Suprapubic skin (tissue), 4 donors: ENCODE measurements around the gene ARRDC4. TPM values are rescaled to one million over a fixed set of nuclear protein-coding genes. Genes with fewer than 3 reads are reported as not detected.

Experiments
- DNase-seq, 2 donors: peaks; one replicate each; pipeline ENCODE4 v3.0.0-alpha.2; 2019; ENCODE audit warnings: low spot score in 2 of 2
- H3K27ac ChIP-seq: fragments of 200-600 bp; sonication (generic); one replicate; pipeline ENCODE4 v1.5.1; 2019
- H3K27me3 ChIP-seq: fragments of 200-600 bp; sonication (generic); one replicate; pipeline ENCODE4 v1.5.1; 2019
- H3K36me3 ChIP-seq: fragments of 200-600 bp; sonication (generic); one replicate; pipeline ENCODE4 v1.5.1; 2019
- H3K4me1 ChIP-seq: fragments of 200-600 bp; sonication (generic); one replicate; pipeline ENCODE4 v1.5.1; 2019
- H3K4me3 ChIP-seq: fragments of 200-600 bp; sonication (generic); one replicate; pipeline ENCODE4 v1.5.1; 2019; ENCODE audit warnings: mild to moderate bottlenecking
- H3K9me3 ChIP-seq: fragments of 200-600 bp; sonication (generic); one replicate; pipeline ENCODE4 v1.5.1; 2019
- EP300 ChIP-seq: sonication (generic); formaldehyde crosslinking; IDR thresholded peaks from one replicate; pipeline ENCODE4 v1.6.1; 2017; ENCODE audit warnings: antibody characterized with exemption
- POLR2A ChIP-seq, 2 donors: fragments of 450-650 bp; IDR thresholded peaks; one replicate each; pipeline ENCODE4 v1.6.1; 2017; ENCODE audit warnings: antibody characterized with exemption in 2 of 2, mild to moderate bottlenecking in 2 of 2, moderate library complexity in 2 of 2
- POLR2AphosphoS5 ChIP-seq, 3 donors: sonication (generic); formaldehyde crosslinking; IDR thresholded peaks; one replicate each; pipeline ENCODE4 v1.6.1; 2017; ENCODE audit warnings: antibody characterized with exemption in 3 of 3
- WGBS: methylation state at CpG from one replicate; pipeline ENCODE4 v1.1.5; 2018; 5-methylcytosine and 5-hydroxymethylcytosine counted together
- total RNA-seq, 4 donors: library from RNA; depleted of rRNA; stranded (reverse); fragments of >200 nt; gene quantifications; one replicate each; pipeline ENCODE4 v1.1.0, GENCODE V29; 2016
- TF ChIP-seq, protein P1 (sequence below), 2 donors: fragments of 200-600 bp in 1 of 2; fragments of 450-650 bp in 1 of 2; sonication (generic) in 1 of 2; IDR thresholded peaks; one replicate each; pipeline ENCODE4 v1.5.1; 2016 to 2019; ENCODE audit warnings: antibody characterized with exemption in 2 of 2, mild to moderate bottlenecking in 1 of 2, moderate library complexity in 1 of 2

The ARRDC4 gene
- total RNA-seq, 4 donors from 2014 or later = 57.7 to 67.1 (median 66.3) TPM

DNA sequence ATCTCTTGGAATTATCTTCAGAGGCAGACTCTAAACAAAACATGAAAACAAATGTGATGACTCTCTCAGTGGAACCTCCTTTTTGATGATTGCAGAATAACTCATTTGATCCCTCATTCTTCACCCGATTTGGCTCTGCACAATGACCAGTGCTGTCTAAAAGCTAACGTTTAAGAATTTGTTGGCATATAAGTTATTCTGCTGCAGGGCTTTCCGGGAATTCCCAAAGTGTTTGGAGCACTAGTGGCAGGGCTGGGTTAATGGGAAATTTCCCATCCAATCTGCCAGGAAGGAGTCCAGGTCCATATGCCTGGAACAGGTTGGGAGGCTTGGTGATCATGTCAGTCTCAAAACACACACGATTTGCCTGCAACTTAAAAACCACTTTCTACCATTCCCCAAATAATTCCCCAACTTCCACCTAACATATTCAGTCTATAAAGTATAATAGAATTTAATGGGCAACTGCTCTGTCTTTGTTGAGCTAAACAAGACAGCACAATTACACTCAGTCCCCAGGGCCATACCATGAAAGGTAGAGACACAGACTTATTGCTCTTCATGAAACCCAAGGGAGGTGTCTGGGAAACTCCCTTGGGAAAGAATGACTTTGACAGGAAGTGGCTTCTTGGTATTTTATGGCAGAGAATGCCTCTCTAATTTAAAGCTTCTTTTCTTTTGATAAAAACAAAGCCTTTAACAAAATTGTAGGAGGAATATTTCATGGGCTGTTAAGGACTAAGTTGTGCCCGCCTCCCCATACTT lies 38.0 kb downstream of the ARRDC4 start:
- TF ChIP-seq POLR2A (IDR thresholded peaks at IDR 0.05) (no peak), POLR2AphosphoS5 (IDR thresholded peaks at IDR 0.05) (no peak), EP300 (no peak)
- TF ChIP-seq, protein P1, sequence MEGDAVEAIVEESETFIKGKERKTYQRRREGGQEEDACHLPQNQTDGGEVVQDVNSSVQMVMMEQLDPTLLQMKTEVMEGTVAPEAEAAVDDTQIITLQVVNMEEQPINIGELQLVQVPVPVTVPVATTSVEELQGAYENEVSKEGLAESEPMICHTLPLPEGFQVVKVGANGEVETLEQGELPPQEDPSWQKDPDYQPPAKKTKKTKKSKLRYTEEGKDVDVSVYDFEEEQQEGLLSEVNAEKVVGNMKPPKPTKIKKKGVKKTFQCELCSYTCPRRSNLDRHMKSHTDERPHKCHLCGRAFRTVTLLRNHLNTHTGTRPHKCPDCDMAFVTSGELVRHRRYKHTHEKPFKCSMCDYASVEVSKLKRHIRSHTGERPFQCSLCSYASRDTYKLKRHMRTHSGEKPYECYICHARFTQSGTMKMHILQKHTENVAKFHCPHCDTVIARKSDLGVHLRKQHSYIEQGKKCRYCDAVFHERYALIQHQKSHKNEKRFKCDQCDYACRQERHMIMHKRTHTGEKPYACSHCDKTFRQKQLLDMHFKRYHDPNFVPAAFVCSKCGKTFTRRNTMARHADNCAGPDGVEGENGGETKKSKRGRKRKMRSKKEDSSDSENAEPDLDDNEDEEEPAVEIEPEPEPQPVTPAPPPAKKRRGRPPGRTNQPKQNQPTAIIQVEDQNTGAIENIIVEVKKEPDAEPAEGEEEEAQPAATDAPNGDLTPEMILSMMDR (IDR thresholded peaks at IDR 0.05) = no peak
- DNase-seq = no peak
- 58% methylated on average over 5 of the region's 5 CpGs for WGBS

DNA sequence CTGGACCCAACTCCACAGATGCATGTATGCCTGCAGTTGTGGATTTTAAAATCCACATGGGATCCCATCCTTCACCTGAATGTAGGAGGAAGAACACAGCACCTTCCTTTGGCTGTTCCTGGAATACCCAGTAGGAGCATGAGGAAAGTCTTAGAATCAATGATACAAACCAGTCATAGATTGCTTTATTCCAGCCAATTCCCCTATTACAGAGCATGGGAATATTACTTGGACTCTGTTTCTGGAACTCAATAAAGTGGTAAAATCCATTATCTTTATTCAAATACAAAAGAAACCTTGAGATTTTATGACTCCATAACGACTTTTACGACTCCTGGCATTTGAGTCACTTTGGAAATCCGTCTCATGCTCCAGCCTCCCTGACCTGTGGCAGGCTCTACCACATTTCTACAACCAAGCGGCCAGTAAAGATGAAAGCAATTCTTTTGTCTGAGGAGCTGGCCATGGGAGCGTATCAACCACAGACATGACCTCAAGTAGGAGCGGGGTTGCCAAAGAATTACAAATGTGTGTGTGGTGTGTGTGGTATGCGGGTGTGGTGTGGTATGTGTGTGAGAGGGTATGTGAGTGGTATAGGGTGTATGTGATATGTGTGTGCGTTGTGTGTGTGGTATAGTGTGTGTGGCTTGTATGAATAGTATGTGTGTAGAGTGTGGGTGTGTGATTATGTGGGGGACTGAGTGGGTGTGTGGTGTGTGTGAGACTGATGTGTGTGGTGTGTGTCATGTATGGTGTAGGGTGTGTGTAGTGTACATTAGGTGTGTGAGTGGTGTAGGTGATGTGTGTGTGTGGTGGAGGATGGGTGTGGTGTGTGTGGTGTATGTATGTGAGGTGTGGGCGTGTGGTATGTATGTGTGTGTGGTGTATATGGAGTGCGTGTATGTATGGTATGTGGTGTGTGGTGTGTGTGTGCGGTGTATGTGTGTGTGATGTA lies 40.0 kb downstream of the ARRDC4 start:
- no peak overlapping the region for H3K27ac ChIP-seq
- 60% methylated on average over 11 of the region's 11 CpGs for WGBS
- TF ChIP-seq POLR2A (IDR thresholded peaks at IDR 0.05) (no peak), EP300 (no peak), POLR2AphosphoS5 (IDR thresholded peaks at IDR 0.05) (no peak)
- TF ChIP-seq, protein P1 (IDR thresholded peaks at IDR 0.05) = no peak
- H3K4me3 ChIP-seq = no peak overlapping the region
- no peaks in the 10 kb centered on the region for H3K27me3 ChIP-seq
- no peaks in the 10 kb centered on the region for H3K36me3 ChIP-seq
- DNase-seq = no peak
- H3K4me1 ChIP-seq = peaks cover 21% of the 10 kb centered on the region
- H3K9me3 ChIP-seq = no peaks in the 10 kb centered on the region

More for the DNA sequence above, 38.0 kb downstream of the ARRDC4 start:
- no peak overlapping the region for H3K4me3 ChIP-seq
- no peaks in the 10 kb centered on the region for H3K27me3 ChIP-seq
- H3K27ac ChIP-seq = no peak overlapping the region
- no peaks in the 10 kb centered on the region for H3K36me3 ChIP-seq
- no peaks in the 10 kb centered on the region for H3K9me3 ChIP-seq
- H3K4me1 ChIP-seq = peaks cover 22% of the 10 kb centered on the region

DNA sequence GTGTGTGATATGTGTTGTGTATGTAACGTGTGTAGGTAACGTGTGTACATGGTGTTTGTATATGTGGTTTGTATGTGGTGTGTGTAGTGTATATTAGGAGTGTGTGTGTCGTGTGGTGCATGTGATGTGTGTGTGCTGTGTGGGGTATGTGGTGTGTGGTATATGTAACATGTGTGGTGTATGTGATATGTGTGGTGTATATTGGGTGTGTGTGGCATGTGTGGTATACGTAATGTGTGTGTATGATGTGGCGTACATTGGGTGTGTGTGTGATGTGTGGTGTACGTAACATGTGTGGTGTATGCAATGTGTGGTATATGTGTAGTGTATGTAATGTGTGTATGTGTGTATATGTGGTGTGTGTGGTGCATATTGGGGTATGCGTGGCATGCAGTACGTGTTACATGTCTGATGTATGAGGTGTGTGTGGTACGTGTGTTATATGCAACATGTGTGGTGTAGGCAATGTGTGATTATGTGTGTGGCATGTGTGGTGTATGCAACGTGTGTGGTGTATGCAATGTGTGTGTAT lies 41.2 kb downstream of the ARRDC4 start:
- no peaks in the 10 kb centered on the region for H3K36me3 ChIP-seq
- H3K27me3 ChIP-seq = no peaks in the 10 kb centered on the region
- no peaks in the 10 kb centered on the region for H3K9me3 ChIP-seq
- TF ChIP-seq POLR2A (IDR thresholded peaks at IDR 0.05) = no peak
- TF ChIP-seq, protein P1 (IDR thresholded peaks at IDR 0.05) = no peak
- TF ChIP-seq POLR2AphosphoS5 (IDR thresholded peaks at IDR 0.05) = no peak
- TF ChIP-seq EP300 = no peak
- H3K27ac ChIP-seq = no peak overlapping the region
- H3K4me1 ChIP-seq = peaks cover 16% of the 10 kb centered on the region
- no peak for DNase-seq
- 94% methylated on average over 10 of the region's 10 CpGs for WGBS
- no peak overlapping the region for H3K4me3 ChIP-seq

DNA sequence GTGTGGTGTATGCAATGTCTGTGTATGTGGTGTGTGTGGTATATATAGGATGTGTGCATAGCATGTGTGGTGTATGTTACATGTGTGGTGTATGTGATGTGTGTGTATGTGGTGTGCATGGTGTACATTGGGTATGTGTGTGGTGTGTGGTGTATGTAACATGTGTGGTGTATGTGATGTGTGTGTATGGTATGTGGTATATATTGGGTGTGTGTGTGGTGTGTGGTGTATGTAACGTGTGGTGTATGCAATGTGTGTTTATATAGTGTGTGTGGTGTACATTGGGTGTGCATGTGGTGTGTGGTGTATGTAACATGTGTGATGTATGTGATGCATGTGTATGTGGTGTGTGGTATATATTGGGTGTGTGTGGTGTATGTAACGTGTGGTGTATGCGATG lies 41.9 kb downstream of the ARRDC4 start:
- DNase-seq = no peak
- H3K9me3 ChIP-seq = no peaks in the 10 kb centered on the region
- 88% methylated on average over 3 of the region's 3 CpGs for WGBS
- no peak overlapping the region for H3K4me3 ChIP-seq
- H3K4me1 ChIP-seq = peaks cover 16% of the 10 kb centered on the region
- no peaks in the 10 kb centered on the region for H3K36me3 ChIP-seq
- H3K27me3 ChIP-seq = no peaks in the 10 kb centered on the region
- no peak overlapping the region for H3K27ac ChIP-seq
- TF ChIP-seq POLR2AphosphoS5 (IDR thresholded peaks at IDR 0.05) (no peak), POLR2A (IDR thresholded peaks at IDR 0.05) (no peak), EP300 (no peak)
- TF ChIP-seq, protein P1 (IDR thresholded peaks at IDR 0.05) = no peak
